A673 (cell line): ENCODE results near the gene CPA2. TPM values are rescaled to one million over a fixed set of nuclear protein-coding genes. Genes with fewer than 3 reads are reported as not detected.

ENCODE experiments used
- BruUV-seq: library from RNA; stranded (reverse); fragments of 400-500 nt; replicated peaks from 2 replicates; lab custom pipeline; 2021; lab: Mats Ljungman, UMichigan
- CTCF ChIA-PET: fragments of 300-600 bp; sonication (Branson Sonifier 250); formaldehyde crosslinking; loops from one replicate; lab custom pipeline; 2022; ENCODE audit warnings: antibody characterized with exemption; lab: Charles Lee
- POLR2A ChIA-PET: fragments of 300-600 bp; sonication (Branson Sonifier 250); formaldehyde crosslinking; loops from one replicate; lab custom pipeline; 2022; ENCODE audit warnings: antibody characterized with exemption; ENCODE audit not compliant: low non-redundant PET; lab: Charles Lee
- DNase-seq: peaks from one replicate; pipeline ENCODE4 v3.0.0-alpha.2; 2015; ENCODE audit warnings: low spot score
- H3K27ac ChIP-seq: fragments of 200-600 bp; sonication (generic); 2 replicates; pipeline ENCODE4 v1.5.1; 2016; ENCODE audit warnings: mixed run types, low read depth, mild to moderate bottlenecking, mixed read lengths, antibody characterized with exemption, low read length; ENCODE audit not compliant: poor library complexity, severe bottlenecking
- H3K27me3 ChIP-seq: fragments of 200-600 bp; sonication (generic); replicated peaks from 2 replicates; pipeline ENCODE4 v1.6.1; 2017; ENCODE audit warnings: mixed run types, low read depth, mild to moderate bottlenecking, mixed read lengths, antibody characterized with exemption, low read length; ENCODE audit not compliant: insufficient read depth, poor library complexity
- H3K36me3 ChIP-seq: fragments of 200-600 bp; sonication (generic); 2 replicates; pipeline ENCODE4 v1.6.1; 2016; ENCODE audit warnings: mixed run types, mild to moderate bottlenecking, mixed read lengths, antibody characterized with exemption, low read length; ENCODE audit not compliant: insufficient read depth, poor library complexity, severe bottlenecking
- H3K4me1 ChIP-seq: fragments of 200-600 bp; sonication (generic); 2 replicates; pipeline ENCODE4 v1.6.1; 2017; ENCODE audit warnings: mixed run types, mild to moderate bottlenecking, mixed read lengths, antibody characterized with exemption, low read length; ENCODE audit not compliant: insufficient read depth, poor library complexity, severe bottlenecking
- H3K4me3 ChIP-seq: fragments of 200-600 bp; sonication (generic); 2 replicates; pipeline ENCODE4 v1.5.1; 2016; ENCODE audit warnings: low read depth, mixed run types, mild to moderate bottlenecking, mixed read lengths, low read length; ENCODE audit not compliant: poor library complexity, severe bottlenecking
- H3K9me3 ChIP-seq: fragments of 200-600 bp; sonication (generic); 2 replicates; pipeline ENCODE4 v1.6.1; 2016; ENCODE audit warnings: mixed run types, low read depth, mild to moderate bottlenecking, mixed read lengths, antibody characterized with exemption, low read length; ENCODE audit not compliant: poor library complexity, severe bottlenecking
- CTCF ChIP-seq: fragments of 300-800, 200-600 bp; sonication (generic); conservative IDR thresholded peaks from 2 replicates; pipeline ENCODE4 v1.5.1; 2017; ENCODE audit warnings: low read depth, mild to moderate bottlenecking, antibody characterized with exemption, low read length, moderate library complexity, mixed read lengths
- EZH2 ChIP-seq: fragments of 200-600 bp; sonication (generic); IDR thresholded peaks from 2 replicates; pipeline ENCODE4 v1.6.1; 2017; ENCODE audit warnings: borderline replicate concordance, low read depth, mild to moderate bottlenecking, mixed read lengths, antibody characterized with exemption, low read length; ENCODE audit not compliant: poor library complexity, severe bottlenecking
- intact Hi-C: fragments of 100-400 bp; cut with micrococcal nuclease; formaldehyde crosslinking; loops from one replicate; pipeline ENCODE4 v1.10.0; 2022; ENCODE audit not compliant: unreplicated experiment
- total RNA-seq: library from RNA; stranded (reverse); gene quantifications from 2 replicates; pipeline ENCODE4 v1.2.3, GENCODE V29; 2021

The CPA2 gene
- total RNA-seq, 1 experiment from 2014 or later, result 0.43 TPM

GRCh38 chr7:130276796-130277762 is 10.4 kb downstream of the CPA2 start:
- intact Hi-C loops, result loop anchor here (5.0 kb wide), 1 partner anchor 215 kb away; the partner anchor contains the start of gene MEST
- POLR2A ChIA-PET, result interaction anchor here (0.5 kb wide), 1 partner anchor 843 kb away, joined by 6 read pairs; no protein-coding TSS in a partner anchor

GRCh38 chr7:130277763-130278643 is 11.3 kb downstream of the CPA2 start:
- H3K27me3 ChIP-seq, result no peaks in the 10 kb centered on the region
- ChIA-PET POLR2A (no interaction called here), CTCF (no interaction called here)
- peak overlapping the region; percentile 84 for H3K27ac ChIP-seq
- no peaks in the 10 kb centered on the region for H3K36me3 ChIP-seq
- TF ChIP-seq CTCF (peak; percentile 73), EZH2 (no peak)
- H3K4me3 ChIP-seq, result no peak overlapping the region
- BruUV-seq, result no TSS peak
- H3K9me3 ChIP-seq, result no peaks in the 10 kb centered on the region
- peaks cover 64% of the 10 kb centered on the region for H3K4me1 ChIP-seq
- intact Hi-C loops, result loop anchor here (2.0 to 5.0 kb wide), 2 partner anchors 75 to 214 kb away; partner anchors contain the start of gene MEST
- DNase-seq, result peak; percentile 79

More at GRCh38 chr7:130276796-130277762, 10.4 kb downstream of the CPA2 start:
- H3K4me3 ChIP-seq, result no peak overlapping the region
- H3K27ac ChIP-seq, result peak overlapping the region; percentile 84
- CTCF ChIA-PET, result interaction anchor here (0.8 kb wide), 2 partner anchors 14 to 205 kb away, joined by 3 to 4 read pairs; no protein-coding TSS in a partner anchor
- BruUV-seq, result no TSS peak
- peaks cover 73% of the 10 kb centered on the region for H3K4me1 ChIP-seq
- peak; percentile 93 for DNase-seq
- no peaks in the 10 kb centered on the region for H3K36me3 ChIP-seq
- no peaks in the 10 kb centered on the region for H3K27me3 ChIP-seq
- no peak for TF ChIP-seq CTCF
- no peak for TF ChIP-seq EZH2
- H3K9me3 ChIP-seq, result no peaks in the 10 kb centered on the region

- TF ChIP-seq EZH2, result no peak
- TF ChIP-seq CTCF, result no peak
- peaks cover 56% of the 10 kb centered on the region for H3K4me1 ChIP-seq
- intact Hi-C loops, result loop anchor here (2.0 to 5.0 kb wide), 2 partner anchors 74 to 213 kb away; partner anchors contain the start of gene MEST
- ChIA-PET CTCF (no interaction called here), POLR2A (no interaction called here)
- H3K27ac ChIP-seq, result no peak overlapping the region
- H3K4me3 ChIP-seq, result no peak overlapping the region
- H3K27me3 ChIP-seq, result no peaks in the 10 kb centered on the region
- no peaks in the 10 kb centered on the region for H3K9me3 ChIP-seq
- no TSS peak for BruUV-seq
- DNase-seq, result peak; percentile 70
- H3K36me3 ChIP-seq, result no peaks in the 10 kb centered on the region
Measured at GRCh38 chr7:130278860-130279259, 12.2 kb downstream of the CPA2 start.
